PC-9 (cell line): ENCODE measurements around the gene SLC2A8. TPM values are rescaled to one million over a fixed set of nuclear protein-coding genes. Genes with fewer than 3 reads are reported as not detected.

Experiments
- BruUV-seq: library from RNA; stranded (reverse); fragments of 400-500 nt; replicated peaks from 2 replicates; lab custom pipeline; 2021; lab: Mats Ljungman, UMichigan
- CTCF ChIA-PET: fragments of 300-600 bp; sonication (Branson Sonifier 250); formaldehyde crosslinking; loops from one replicate; lab custom pipeline; 2022; ENCODE audit warnings: antibody characterized with exemption; lab: Charles Lee
- POLR2A ChIA-PET: fragments of 300-600 bp; sonication (Branson Sonifier 250); formaldehyde crosslinking; loops from one replicate; lab custom pipeline; 2022; ENCODE audit warnings: antibody characterized with exemption; ENCODE audit not compliant: unreplicated experiment; lab: Charles Lee
- DNase-seq, 2 experiments: peaks; one replicate each; pipeline versions ENCODE4 v3.0.0 to v3.0.0-alpha.2; 2015 to 2022; ENCODE audit warnings: mixed read lengths in 1 of 2
- H2AFZ ChIP-seq: fragments of 200-600 bp; sonication (generic); 2 replicates; pipeline ENCODE4 v1.8.1; 2017; ENCODE audit warnings: antibody characterized with exemption
- H3F3A ChIP-seq: fragments of 200-600 bp; sonication (generic); 2 replicates; pipeline ENCODE4 v1.8.1; 2017; ENCODE audit warnings: antibody characterized with exemption, mild to moderate bottlenecking, low read depth; ENCODE audit not compliant: insufficient read depth
- H3K27ac ChIP-seq: fragments of 200-600 bp; sonication (generic); 2 replicates; pipeline ENCODE4 v1.6.1; 2016; ENCODE audit warnings: mixed run types
- H3K27me3 ChIP-seq: fragments of 200-600 bp; sonication (generic); 2 replicates; pipeline ENCODE4 v1.6.1; 2016; ENCODE audit warnings: low read depth, mixed run types; ENCODE audit not compliant: insufficient read depth
- H3K36me3 ChIP-seq: fragments of 200-600 bp; sonication (generic); 2 replicates; pipeline ENCODE4 v1.6.1; 2016; ENCODE audit warnings: low read depth, mixed run types
- H3K4me1 ChIP-seq: fragments of 200-600 bp; sonication (generic); replicated peaks from 2 replicates; pipeline ENCODE4 v1.6.1; 2016; ENCODE audit warnings: mixed run types; ENCODE audit not compliant: insufficient read depth
- H3K4me2 ChIP-seq: fragments of 200-600 bp; sonication (generic); 2 replicates; pipeline ENCODE4 v1.6.1; 2017; ENCODE audit warnings: mixed run types
- H3K4me3 ChIP-seq: fragments of 200-600 bp; sonication (generic); 2 replicates; pipeline ENCODE4 v1.6.1; 2016; ENCODE audit warnings: mixed run types
- H3K79me2 ChIP-seq: fragments of 200-600 bp; sonication (generic); 2 replicates; pipeline ENCODE4 v1.6.1; 2017; ENCODE audit warnings: low read depth, mixed run types
- H3K9me2 ChIP-seq: fragments of 200-600 bp; sonication (generic); 2 replicates; pipeline ENCODE4 v1.8.1; 2017; ENCODE audit warnings: mild to moderate bottlenecking; ENCODE audit not compliant: insufficient read depth
- H3K9me3 ChIP-seq: fragments of 200-600 bp; sonication (generic); 2 replicates; pipeline ENCODE4 v1.8.1; 2016; ENCODE audit warnings: low read depth; ENCODE audit not compliant: insufficient read depth
- H4K20me1 ChIP-seq: fragments of 200-600 bp; sonication (generic); 2 replicates; pipeline ENCODE4 v1.8.1; 2017; ENCODE audit not compliant: insufficient read depth
- EZH2 ChIP-seq: fragments of 200-600 bp; sonication (generic); IDR thresholded peaks from 2 replicates; pipeline ENCODE4 v1.8.0; 2017; ENCODE audit warnings: antibody characterized with exemption, low read depth
- intact Hi-C: fragments of 100-400 bp; cut with micrococcal nuclease; formaldehyde crosslinking; loops from one replicate; pipeline ENCODE4 v1.10.0; 2022; ENCODE audit not compliant: unreplicated experiment
- total RNA-seq: library from RNA; stranded (reverse); gene quantifications from 2 replicates; pipeline ENCODE4 v1.2.3, GENCODE V29; 2021
- TF ChIP-seq, protein P1 (sequence below): fragments of 200-600 bp; sonication (generic); conservative IDR thresholded peaks from 2 replicates; pipeline ENCODE4 v1.6.1; 2017; ENCODE audit warnings: mixed run types, antibody characterized with exemption, mild to moderate bottlenecking, moderate library complexity

SLC2A8 gene
- total RNA-seq, 1 experiment from 2014 or later: 19.1 TPM

GRCh38 chr9:127438394-127438793, 41.4 kb downstream of the SLC2A8 start:
- H2AFZ ChIP-seq: no peak overlapping the region
- H3K9me2 ChIP-seq: no peaks in the 10 kb centered on the region
- peaks cover 30% of the 10 kb centered on the region for H3K36me3 ChIP-seq
- H3F3A ChIP-seq: peaks cover 6% of the 10 kb centered on the region; the same call in 1 of the 2 replicates
- H3K4me2 ChIP-seq: no peak overlapping the region
- BruUV-seq: no TSS peak
- TF ChIP-seq EZH2: no peak
- TF ChIP-seq, protein P1, sequence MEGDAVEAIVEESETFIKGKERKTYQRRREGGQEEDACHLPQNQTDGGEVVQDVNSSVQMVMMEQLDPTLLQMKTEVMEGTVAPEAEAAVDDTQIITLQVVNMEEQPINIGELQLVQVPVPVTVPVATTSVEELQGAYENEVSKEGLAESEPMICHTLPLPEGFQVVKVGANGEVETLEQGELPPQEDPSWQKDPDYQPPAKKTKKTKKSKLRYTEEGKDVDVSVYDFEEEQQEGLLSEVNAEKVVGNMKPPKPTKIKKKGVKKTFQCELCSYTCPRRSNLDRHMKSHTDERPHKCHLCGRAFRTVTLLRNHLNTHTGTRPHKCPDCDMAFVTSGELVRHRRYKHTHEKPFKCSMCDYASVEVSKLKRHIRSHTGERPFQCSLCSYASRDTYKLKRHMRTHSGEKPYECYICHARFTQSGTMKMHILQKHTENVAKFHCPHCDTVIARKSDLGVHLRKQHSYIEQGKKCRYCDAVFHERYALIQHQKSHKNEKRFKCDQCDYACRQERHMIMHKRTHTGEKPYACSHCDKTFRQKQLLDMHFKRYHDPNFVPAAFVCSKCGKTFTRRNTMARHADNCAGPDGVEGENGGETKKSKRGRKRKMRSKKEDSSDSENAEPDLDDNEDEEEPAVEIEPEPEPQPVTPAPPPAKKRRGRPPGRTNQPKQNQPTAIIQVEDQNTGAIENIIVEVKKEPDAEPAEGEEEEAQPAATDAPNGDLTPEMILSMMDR: no peak
- H3K4me3 ChIP-seq: no peak overlapping the region
- ChIA-PET POLR2A (interaction anchor here (0.6 kb wide), 1 partner anchor 193 kb away, joined by 3 read pairs; no protein-coding TSS in a partner anchor), CTCF (no interaction called here)
- H3K27ac ChIP-seq: no peak overlapping the region
- DNase-seq: no peak
- no peaks in the 10 kb centered on the region for H3K79me2 ChIP-seq
- no peaks in the 10 kb centered on the region; the same call in 1 of the 2 replicates for H3K9me3 ChIP-seq
- H4K20me1 ChIP-seq: no peaks in the 10 kb centered on the region; the same call in 1 of the 2 replicates
- H3K27me3 ChIP-seq: no peaks in the 10 kb centered on the region
- intact Hi-C loops: no loop called here
- no peaks in the 10 kb centered on the region for H3K4me1 ChIP-seq

- H3K27ac ChIP-seq: no peak overlapping the region
- peaks cover 62% of the 10 kb centered on the region for H3F3A ChIP-seq
- H2AFZ ChIP-seq: no peak overlapping the region
- no peaks in the 10 kb centered on the region for H3K9me2 ChIP-seq
- TF ChIP-seq, protein P1: no peak
- TF ChIP-seq EZH2: no peak
- H3K9me3 ChIP-seq: peaks cover 5% of the 10 kb centered on the region; the same call in 1 of the 2 replicates
- H3K4me3 ChIP-seq: no peak overlapping the region
- intact Hi-C loops: no loop called here
- H4K20me1 ChIP-seq: peaks cover 37% of the 10 kb centered on the region
- DNase-seq: no peak
- no peak overlapping the region for H3K4me2 ChIP-seq
- BruUV-seq: no TSS peak
- H3K36me3 ChIP-seq: peaks cover 43% of the 10 kb centered on the region
- no peaks in the 10 kb centered on the region for H3K27me3 ChIP-seq
- ChIA-PET CTCF (interaction anchor here (0.7 to 0.9 kb wide), 2 partner anchors 159 to 291 kb away, joined by 3 to 6 read pairs; partner anchors contain the start of gene TOR2A), POLR2A (interaction anchor here (0.6 to 0.8 kb wide), 5 partner anchors 20 to 220 kb away, joined by 4 to 18 read pairs (median 14); no protein-coding TSS in a partner anchor)
- 0 out of 2 replicates have a peak, but pooled peaks cover 12% of the 10 kb centered on the region for H3K4me1 ChIP-seq
- H3K79me2 ChIP-seq: peaks cover 21% of the 10 kb centered on the region
These were observed 47.4 kb downstream of the SLC2A8 start for GRCh38 chr9:127444283-127444920.

DNA sequence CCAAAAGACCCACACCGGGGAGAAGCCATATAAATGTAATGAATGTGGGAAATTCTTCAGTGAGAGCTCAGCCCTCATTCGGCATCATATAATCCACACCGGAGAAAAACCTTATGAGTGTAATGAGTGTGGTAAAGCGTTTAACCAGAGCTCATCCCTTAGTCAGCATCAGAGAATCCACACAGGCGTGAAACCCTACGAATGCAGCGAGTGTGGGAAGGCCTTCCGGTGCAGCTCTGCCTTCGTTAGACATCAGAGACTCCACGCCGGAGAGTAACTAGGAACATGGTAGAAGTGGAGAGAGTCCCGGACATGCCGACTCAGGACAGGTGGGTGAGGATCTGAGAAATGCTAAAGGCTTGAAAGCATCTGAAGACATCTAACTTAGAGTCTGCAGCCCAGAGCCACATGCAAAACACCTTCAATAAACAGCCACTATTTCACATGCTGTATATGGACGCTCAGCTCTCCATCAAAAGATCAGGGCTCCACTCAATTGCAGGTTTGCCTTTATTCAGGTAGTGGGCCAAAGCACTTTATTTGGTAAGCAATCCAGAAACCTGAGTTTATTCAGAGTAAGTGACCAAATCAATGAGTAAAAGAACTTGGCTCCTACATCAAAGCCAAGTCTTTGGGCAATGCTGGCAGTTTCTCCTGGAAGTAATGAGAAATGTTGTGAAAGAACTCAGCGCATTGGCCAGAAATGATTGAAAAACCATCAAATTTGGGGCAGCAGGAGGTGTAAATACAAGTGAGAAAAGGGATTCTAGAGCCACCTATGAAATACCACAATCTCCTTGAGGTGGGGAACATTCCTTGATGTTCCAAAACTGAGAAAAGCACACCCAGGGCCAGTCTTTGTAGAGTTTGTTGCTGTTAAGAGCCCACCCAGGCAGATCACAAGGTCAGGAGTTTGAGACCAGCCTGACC, 48.2 kb downstream of the SLC2A8 start:
- H3K4me2 ChIP-seq: no peak overlapping the region
- POLR2A ChIA-PET: interaction anchor here (0.6 kb wide), 1 partner anchor 276 kb away, joined by 7 read pairs; no protein-coding TSS in a partner anchor
- H3K27ac ChIP-seq: no peak overlapping the region
- CTCF ChIA-PET: no interaction called here
- H4K20me1 ChIP-seq: peaks cover 44% of the 10 kb centered on the region
- peaks cover 5% of the 10 kb centered on the region; the same call in 1 of the 2 replicates for H3K9me3 ChIP-seq
- no peak for TF ChIP-seq EZH2
- TF ChIP-seq, protein P1: no peak
- peaks cover 70% of the 10 kb centered on the region for H3F3A ChIP-seq
- no peaks in the 10 kb centered on the region for H3K27me3 ChIP-seq
- 0 out of 2 replicates have a peak, but pooled peaks cover 17% of the 10 kb centered on the region for H3K4me1 ChIP-seq
- no peak overlapping the region for H2AFZ ChIP-seq
- no peak overlapping the region for H3K4me3 ChIP-seq
- H3K79me2 ChIP-seq: peaks cover 29% of the 10 kb centered on the region
- no TSS peak for BruUV-seq
- H3K36me3 ChIP-seq: peaks cover 49% of the 10 kb centered on the region
- no peaks in the 10 kb centered on the region for H3K9me2 ChIP-seq
- peak in 1 of 2 experiments; percentile 55 for DNase-seq
- intact Hi-C loops: no loop called here
